ENCODE results near the gene IQGAP1.

GRCh38 chr15:90520365-90520764 is 132.3 kb downstream of the IQGAP1 start:
- TF ChIP-seq CTCF (IDR thresholded peaks at IDR 0.05) (no peak), MLX (CRISPR knock-in tag; IDR thresholded peaks at IDR 0.05) (no peak), NFYB (CRISPR knock-in tag; conservative IDR thresholded peaks at IDR 0.05; ENCODE audit: low read depth) (no peak), JUN (CRISPR knock-in tag; IDR thresholded peaks at IDR 0.05) (no peak), GABPB1 (CRISPR knock-in tag; IDR thresholded peaks at IDR 0.05) (no peak), ETV6 (CRISPR knock-in tag; IDR thresholded peaks at IDR 0.05) (no peak), CREM (CRISPR knock-in tag; IDR thresholded peaks at IDR 0.05) (no peak), FOXP1 (CRISPR knock-in tag; IDR thresholded peaks at IDR 0.05; ENCODE audit: borderline replicate concordance) (no peak), SMAD4 (CRISPR knock-in tag; IDR thresholded peaks at IDR 0.05) (no peak)

Measured in WTC11 (cell line).